Activated CD8-positive, alpha-beta memory T cell treated with anti-CD3 and anti-CD28 coated beads for 4 hours (primary cell): ENCODE results near the gene FAM151A.

Experiments used
- DNase-seq, 2 donors: peaks; one replicate each; pipeline ENCODE4 v3.0.0-alpha.2; 2020; ENCODE audit warnings: low read depth in 2 of 2

The FAM151A gene

DNA sequence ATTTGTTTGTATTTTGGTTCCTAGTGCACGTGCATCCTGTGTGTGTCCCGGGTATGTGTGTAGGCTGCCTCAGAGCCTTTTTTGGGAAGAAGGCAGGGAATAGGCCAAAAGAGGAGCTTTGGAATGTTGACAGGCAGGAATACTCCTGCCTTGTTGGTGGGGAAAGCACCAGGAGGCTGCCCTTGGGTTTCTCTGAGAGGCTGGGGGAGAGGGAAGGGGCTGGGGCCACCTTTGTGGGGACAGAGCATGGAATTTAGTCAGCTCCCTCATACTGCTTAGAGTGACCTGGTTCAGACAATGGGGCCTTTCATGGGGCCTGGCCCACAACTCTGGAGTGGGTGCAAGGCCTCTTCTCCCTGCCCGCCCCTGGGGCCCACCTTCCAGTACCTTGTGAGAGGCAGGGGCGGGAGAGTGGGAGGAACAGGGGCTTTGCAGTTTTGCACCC lies 44.0 kb downstream of the FAM151A start:
- DNase-seq = no peak

- no peak for DNase-seq
Measured at GRCh38 chr1:54577612-54578011, 45.7 kb downstream of the FAM151A start.

DNA sequence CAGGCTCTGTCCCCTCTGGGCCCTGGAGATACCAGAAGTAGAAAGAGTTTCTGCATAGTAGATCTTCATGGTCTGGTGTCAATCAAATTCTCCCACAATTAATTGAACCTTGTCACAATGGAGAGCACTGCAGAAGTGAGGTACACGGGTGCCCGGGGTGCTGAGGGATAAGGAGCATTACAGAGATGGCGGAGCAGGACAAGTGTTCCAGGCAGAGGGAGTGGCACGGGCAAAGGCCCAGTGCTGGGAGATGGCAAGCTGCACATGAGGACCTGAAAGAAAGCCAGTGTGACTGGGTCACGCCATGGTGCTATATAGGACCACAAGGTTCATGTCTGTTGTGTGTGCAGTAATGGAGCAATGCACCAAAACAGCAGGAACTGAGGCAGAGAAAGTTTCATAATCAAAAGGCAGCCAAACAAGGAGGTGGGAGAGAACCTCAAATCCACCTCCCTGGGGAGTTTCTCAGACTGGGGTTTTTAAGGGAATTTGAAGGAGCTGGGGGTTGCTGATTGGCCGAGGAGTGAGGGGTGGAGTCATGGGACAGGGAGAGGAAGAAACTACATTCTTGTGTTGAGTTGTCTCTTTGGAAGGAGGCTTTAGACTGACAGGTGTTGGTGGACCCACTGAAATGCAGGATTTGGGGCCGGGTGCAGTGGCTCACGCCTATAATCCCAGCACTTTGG lies 47.6 kb downstream of the FAM151A start:
- no peak for DNase-seq

DNA sequence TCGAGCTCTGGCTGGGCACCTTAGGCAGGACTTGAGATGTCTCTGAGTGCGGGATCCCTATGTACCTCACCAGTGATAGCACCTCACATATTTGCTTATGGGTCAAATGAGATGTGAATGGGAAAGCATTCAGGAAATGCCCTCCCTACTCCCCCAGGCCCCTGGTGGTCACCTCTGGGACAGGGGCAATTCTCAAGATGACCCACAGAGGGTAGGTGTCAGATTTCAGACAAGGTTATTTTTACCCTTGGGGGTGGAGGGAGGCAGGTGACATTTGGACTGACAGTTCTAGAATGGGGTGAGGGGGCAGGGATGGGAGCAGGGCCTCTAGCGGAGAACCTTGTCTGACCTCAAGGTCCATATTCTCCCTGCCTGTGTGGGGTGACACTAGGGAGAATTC lies 48.2 kb downstream of the FAM151A start:
- DNase-seq = no peak

GRCh38 chr1:54574158-54574778 lies 49.1 kb downstream of the FAM151A start:
- no peak for DNase-seq

- no peak for DNase-seq
Measured at GRCh38 chr1:54572542-54572850, 50.8 kb downstream of the FAM151A start.

DNA sequence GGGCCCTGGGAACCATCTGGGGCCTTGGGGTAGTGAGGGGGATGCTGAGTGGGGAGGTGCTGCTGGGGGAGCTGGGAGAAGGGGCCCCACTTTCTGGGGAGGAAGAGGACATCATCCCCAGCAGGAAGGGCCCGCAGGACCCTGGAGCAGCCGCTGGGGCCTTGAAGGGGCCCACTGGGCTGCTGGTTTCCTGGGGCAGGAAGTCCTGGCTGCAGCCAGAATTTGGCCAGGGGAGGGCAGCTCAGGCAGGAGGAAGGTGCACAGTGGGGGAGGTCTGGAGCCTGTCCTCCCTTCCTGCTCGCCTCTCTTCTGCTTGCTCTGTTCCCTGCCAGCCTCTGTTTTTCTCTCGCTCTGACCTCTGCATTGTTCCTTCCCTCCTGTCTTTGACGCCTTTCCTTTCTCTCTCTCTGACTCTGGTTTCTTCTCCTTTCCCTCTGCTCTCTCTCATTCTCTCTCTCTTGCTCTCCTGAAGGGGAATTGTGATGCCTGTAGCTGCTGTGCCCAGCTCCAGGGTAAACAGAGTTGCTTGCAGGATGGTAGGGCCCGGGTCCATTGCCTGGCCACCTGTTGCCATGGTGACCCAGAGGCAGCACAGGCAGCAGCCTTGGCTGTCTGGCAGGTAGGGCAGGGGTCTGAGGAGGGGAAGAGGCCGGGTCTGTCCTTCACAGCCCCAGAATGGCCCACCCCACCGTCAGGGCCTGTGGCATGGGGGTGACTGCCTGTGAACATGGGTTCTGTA lies 51.4 kb downstream of the FAM151A start:
- no peak for DNase-seq

- no peak for DNase-seq
Measured at GRCh38 chr1:54571326-54571725, 52.0 kb downstream of the FAM151A start.

- DNase-seq = no peak
Measured at GRCh38 chr1:54570161-54570560, 53.2 kb downstream of the FAM151A start.

- DNase-seq = no peak
Measured at GRCh38 chr1:54569339-54569738, 54.0 kb downstream of the FAM151A start.

GRCh38 chr1:54567961-54568360 lies 55.4 kb downstream of the FAM151A start:
- DNase-seq = no peak

DNA sequence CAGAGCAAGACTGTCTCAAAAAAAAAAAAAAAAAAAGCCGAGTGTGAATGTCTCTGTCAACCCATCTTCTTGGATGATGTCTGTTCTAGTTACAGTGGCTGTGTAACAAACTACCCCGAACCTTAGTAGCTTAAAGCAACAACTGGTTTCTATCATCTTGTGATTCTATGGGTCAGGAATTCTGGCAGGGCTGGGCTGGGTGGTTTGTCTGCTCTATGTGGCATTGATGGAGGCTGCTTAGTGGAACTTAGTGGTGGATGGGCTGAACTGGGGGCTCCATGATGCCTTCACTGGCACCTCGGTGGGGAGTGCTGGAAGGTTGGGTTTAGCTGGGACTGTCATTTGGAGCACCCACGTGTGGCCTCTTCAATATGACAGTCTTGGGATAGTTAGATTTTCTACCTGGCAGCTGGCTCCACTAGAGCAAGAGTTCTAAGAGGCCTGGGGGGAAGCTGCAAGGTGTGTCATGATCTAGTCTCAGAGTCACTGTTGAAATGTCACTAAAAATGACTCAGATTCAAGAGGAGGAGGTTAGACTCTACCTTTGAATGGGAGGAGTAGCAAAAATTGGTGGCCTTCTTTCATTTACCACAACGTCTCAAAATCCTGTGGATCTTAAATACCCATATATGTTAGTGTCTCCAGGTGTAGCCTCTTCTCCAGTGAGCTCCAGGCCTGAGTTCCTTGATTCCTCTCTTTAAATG lies 56.7 kb downstream of the FAM151A start:
- no peak for DNase-seq

DNA sequence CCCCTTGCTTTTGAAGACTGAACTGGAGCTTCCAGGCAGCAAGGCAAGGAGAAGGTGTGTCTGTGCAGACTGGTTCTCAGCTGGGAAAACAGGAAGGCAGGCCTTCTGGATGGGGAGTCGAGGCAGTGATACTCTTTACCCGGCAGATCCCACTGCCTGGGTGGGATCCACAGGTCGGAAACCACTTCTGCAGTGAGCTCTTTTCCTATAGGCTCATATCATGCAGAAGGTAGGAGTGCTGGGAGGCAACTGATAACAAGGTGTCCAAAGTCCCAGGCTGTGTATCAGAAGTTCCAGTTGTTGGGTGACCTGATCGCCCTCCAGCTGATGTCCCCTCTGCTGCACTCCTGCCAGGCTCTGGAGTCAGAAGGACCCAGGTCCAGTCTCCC lies 58.2 kb downstream of the FAM151A start:
- DNase-seq = no peak

- DNase-seq = no peak
Measured at GRCh38 chr1:54564312-54565112, 58.8 kb downstream of the FAM151A start.

GRCh38 chr1:54559771-54560231 lies 63.5 kb downstream of the FAM151A start:
- DNase-seq = no peak
